Stimulated activated naive CD4-positive, alpha-beta T cell (primary cell): ENCODE data around the gene GRP.

Experiments
- DNase-seq, 6 experiments: peaks; one replicate each; lab custom pipeline; 2025; lab: John Stamatoyannopoulos, UW

GRP gene

GRCh38 chr18:59219672-59220163 is at the start of gene GRP:
Gene GRP, plus strand, starts transcription at chr18:59220158. Its CDS starts 108 bp downstream, at chr18:59220266.
- DNase-seq = no peak

DNA sequence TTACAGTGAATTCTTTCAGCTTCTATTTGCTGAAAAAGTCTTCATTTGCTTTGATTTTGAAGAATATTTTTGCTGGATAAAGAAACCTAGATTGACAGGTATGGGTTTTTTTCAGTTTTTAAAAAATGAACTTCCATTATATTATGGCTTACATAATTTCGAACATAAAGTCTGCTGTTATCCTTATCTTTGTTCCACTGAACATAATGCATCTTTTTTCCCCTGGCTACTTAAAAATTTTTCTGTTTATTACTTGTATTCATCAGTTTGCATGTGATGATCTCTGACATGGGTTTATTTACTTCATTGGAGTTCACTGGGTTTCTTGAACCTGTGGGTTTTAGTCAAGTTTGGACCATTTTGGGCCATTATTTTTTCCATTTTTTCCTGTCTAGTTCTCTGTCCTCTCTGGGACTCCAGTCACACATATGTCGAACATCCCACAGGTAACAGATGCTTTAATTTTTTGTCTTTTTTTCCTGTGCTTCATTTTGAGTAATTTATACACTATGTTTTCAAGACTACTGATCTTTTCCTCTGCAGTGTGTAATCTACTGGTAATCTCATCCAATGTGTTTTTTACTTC is 47.2 kb upstream of the GRP start:
- no peak for DNase-seq

DNA sequence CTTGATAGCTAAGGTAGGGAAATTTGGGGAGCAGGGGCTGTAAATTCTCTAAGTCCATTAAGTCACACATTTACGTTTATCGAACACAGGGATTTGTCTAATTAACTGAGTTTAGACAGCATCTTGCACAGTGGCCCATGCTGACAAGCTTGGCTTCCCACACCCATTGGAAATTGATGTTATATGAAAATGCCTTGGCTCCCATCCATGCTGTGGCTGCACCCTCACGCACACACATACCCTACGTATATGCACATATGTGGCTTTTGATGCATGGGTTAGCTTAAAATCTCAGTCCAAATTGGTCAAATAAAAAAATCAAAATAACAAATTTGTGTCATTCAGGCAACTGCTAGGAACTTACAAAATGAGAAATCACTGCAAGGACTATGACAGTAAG is 42.5 kb upstream of the GRP start:
- no peak for DNase-seq

DNA sequence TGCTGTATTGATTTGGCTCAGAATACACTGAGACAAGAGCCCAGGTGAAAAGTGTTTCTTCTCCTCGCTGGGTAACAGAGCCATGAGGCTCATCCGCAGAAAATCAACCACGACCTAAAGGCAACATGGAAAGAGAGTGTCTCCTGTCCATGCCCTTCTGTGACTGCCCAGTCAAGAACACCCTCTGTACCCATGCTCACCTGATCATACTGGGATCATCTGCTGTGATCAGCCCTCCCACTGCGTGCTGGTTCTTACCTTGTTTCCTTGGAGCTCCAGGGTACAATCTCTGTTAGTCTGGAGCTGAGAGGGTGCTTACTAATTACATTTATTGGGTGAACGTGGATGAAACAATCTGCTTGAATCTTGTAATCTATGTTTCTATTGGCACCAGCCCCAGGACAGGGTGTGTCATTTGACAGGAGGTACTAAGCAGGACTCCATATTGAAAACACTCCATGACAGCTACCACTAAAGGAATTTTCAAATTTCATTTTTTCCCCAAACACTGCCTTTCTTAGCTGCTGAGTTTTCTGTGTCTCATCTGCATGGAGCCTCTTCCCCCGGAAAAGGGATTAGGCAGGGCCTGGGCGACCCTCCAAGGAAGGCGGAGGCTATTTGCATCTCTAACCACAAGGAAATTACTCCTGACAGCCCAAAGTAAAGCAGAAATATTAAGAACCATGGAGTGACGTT is 39.7 kb upstream of the GRP start:
- DNase-seq = no peak

GRCh38 chr18:59182673-59183072 is 37.3 kb upstream of the GRP start:
- no peak for DNase-seq

DNA sequence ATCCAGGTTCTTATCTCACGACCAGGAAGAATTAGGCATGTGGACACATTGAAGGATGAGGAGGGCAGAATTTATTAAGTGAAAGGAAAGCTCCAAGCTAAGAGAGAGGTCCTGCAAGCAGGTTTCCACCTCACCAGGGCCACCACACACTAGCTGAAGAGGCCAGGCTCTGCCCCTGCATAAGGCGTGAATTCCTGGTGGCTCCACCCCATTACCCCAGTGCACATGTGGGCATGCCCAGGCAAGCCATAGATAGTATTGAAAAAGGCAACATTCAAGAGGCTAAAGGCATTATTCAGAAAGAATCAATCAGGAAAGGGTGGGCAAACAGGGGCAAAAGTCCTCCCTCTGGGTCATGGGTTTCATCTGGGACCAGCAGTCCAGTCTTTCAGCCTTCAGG is 30.9 kb upstream of the GRP start:
- no peak for DNase-seq

- DNase-seq = no peak
These were observed 30.2 kb upstream of the GRP start for GRCh38 chr18:59189746-59190145.

- no peak for DNase-seq
These were observed 23.7 kb upstream of the GRP start for GRCh38 chr18:59196161-59196725.

DNA sequence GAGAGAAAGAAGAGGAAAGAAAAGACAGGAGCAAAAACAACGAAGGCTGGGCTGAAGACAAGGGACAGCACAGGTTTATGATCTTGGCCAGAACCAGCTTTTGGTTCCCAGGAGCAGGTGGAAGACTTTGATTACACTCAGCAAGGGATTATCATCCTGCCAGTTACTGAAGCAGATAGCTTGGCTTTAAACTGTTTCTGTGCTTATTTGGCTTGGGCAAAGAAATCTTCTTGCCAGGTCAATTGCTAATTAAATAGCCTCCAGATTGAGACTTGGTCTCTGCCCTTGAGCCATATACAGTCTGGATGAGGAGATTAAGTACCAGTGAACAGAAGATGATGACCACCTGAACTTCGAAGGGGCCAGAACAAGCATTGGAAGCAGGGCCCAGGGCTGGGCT is 22.3 kb upstream of the GRP start:
- no peak for DNase-seq

- no peak for DNase-seq
These were observed 21.7 kb upstream of the GRP start for GRCh38 chr18:59198215-59198614.

- no peak for DNase-seq
These were observed 19.2 kb upstream of the GRP start for GRCh38 chr18:59200787-59201186.

GRCh38 chr18:59202258-59202820 is 17.6 kb upstream of the GRP start:
- no peak for DNase-seq

- no peak for DNase-seq
These were observed 12.5 kb upstream of the GRP start for GRCh38 chr18:59207506-59207905.

GRCh38 chr18:59208602-59209125 is 11.3 kb upstream of the GRP start:
- DNase-seq = no peak

- DNase-seq = no peak
These were observed 9.7 kb upstream of the GRP start for GRCh38 chr18:59210299-59210698.

DNA sequence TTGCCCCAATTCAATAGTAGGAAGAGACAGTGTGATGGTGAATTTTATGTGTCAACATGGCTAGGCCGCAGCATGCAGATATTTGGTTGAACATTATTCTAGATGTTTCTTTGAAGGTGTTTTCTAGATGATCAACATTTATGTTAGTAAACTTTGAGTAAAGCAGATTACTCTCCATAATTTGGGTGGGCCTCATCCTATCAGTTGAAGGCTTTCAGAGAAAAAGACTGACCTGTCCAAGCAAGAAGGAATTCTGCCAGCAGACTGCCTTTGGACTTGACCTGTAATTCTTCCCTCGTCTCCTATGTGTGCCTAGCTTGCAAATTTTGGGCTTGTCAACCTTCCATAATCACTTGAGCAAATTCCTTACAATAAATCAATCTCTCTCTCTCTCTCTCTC is 8.3 kb upstream of the GRP start:
- DNase-seq = no peak

GRCh38 chr18:59218018-59218417 is 1.9 kb upstream of the GRP start:
- no peak for DNase-seq

GRCh38 chr18:59220164-59220783 is 316 bp downstream of the GRP start:
- DNase-seq = no peak

DNA sequence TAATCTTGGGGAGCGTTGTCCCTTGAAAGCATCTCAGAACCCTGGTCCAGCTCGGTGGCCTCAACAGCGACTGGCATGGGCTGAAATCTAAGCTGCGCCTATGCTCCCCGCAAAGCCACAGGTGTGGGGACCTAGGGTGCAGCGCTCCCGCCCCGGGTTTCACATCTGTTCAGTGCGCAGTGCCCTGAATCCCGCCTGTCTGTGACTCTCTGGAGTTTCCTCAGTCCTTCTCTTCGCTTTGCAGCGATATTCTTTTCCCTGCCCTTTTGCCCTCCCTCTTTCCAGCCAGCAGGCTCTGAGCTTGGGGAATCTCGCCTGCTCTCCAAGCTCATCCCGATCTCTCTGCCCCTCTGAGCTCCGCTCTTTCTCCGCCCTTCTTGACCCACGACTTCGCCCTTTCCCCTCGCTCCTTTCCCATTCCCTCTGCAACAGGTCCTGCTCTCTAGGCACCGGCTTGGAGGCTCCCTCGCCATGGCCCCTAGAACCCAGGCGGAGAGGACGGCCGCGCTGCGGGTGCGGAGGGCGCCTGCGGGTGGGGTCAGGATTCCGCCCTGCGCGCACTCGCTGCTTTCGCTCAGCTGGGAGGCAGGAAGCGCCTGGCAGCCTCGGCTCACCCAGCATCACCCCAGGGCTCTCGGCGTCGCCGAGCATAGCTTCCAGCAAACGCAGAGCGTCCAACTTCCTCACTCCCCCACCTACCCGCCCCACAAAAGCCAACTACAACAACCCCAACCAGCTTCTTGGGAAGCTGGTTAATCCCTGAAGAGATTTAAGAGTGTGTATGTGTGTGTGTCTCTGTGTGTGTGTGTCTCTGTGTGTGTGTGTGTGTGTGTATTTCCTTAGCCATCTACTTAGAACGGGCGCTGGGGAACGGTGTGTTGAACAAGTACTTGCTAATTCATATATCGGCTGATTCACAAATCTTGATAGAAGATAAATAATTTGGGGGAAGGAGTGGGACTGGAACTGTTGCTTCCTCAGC is 1.1 kb downstream of the GRP start:
- DNase-seq = no peak

DNA sequence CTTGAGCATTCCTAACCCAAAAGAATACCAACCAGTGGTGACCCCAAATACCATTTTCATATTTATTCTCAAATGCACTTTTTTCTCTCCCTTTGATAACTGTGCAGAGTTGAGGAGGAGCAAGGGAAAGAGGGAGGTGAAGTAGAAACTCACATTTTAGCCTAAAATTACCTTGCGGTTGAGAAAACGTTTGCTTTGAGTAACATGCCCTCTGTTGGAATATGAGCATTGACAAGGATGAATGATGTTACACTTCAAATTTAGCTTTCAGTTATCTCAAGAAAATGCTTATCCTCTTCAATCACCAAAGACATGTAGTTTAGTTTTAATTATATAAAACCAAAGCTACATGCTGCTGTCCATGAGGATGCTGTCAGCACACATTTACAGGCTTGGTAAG is 2.4 kb downstream of the GRP start:
- no peak for DNase-seq

DNA sequence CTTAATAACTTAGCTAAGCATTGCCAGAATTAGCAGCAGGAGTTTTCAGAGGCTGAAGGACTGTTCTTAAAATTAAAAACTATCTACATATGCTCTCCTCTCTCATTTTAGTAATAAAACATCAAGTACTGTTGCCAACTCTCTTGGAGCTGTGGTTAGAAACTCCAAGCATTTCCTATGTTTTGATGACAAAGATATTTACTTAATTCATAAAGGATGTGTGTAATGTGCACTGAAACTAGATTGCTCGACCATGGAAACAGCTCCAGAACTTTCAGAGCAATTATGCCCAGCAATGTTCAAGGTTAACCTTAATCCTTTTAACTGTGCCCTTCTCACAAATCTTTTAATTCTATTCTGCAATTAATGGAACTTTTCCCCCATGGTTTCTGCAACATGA is 8.4 kb downstream of the GRP start:
- DNase-seq = no peak
